Left kidney (tissue), 2 donors: ENCODE results near the gene TNFRSF11A. TPM values are rescaled to one million over a fixed set of nuclear protein-coding genes. Genes with fewer than 3 reads are reported as not detected.

ENCODE experiments used
- DNase-seq: peaks from one replicate; pipeline ENCODE4 v3.0.0-alpha.2; 2013
- polyA plus RNA-seq: library from polyadenylated mRNA; unstranded; fragments of 120-200 nt; gene quantifications from one replicate; pipeline ENCODE4 v1.2.1, GENCODE V29; 2013; ENCODE audit not compliant: insufficient read length

The TNFRSF11A gene
- polyA plus RNA-seq, 1 donor = 2.8 TPM

DNA sequence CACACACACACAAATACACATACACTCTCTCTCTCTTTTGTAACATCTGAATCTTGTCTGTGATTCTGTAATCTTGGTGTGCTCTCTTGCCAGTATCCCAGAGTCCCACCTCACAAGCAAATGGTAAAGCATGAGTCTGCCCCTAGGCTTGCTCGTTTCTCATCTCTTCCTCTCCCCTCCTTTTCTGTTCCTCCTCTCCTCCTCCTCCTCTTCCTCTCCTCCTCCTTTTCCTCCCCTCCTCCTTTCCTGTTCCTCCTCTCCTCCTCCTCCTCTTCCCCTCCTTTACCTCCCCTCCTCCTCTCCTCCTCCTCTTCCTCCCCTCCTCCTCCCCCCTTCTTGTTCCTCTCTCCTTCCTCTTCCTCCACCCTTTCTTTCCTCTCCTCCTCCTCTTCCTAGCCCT is 59.0 kb downstream of the TNFRSF11A start:
- no peak for DNase-seq

DNA sequence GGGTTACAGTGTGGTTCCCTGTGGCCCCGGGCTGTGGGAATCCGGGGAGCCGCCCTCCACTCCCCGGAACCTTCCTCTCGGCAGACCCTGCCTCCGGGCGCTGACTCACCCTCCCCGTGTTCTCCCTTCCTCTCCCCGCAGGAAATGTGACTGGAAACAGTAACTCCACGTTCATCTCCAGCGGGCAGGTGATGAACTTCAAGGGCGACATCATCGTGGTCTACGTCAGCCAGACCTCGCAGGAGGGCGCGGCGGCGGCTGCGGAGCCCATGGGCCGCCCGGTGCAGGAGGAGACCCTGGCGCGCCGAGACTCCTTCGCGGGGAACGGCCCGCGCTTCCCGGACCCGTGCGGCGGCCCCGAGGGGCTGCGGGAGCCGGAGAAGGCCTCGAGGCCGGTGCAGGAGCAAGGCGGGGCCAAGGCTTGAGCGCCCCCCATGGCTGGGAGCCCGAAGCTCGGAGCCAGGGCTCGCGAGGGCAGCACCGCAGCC is 59.5 kb downstream of the TNFRSF11A start:
- DNase-seq = no peak

DNA sequence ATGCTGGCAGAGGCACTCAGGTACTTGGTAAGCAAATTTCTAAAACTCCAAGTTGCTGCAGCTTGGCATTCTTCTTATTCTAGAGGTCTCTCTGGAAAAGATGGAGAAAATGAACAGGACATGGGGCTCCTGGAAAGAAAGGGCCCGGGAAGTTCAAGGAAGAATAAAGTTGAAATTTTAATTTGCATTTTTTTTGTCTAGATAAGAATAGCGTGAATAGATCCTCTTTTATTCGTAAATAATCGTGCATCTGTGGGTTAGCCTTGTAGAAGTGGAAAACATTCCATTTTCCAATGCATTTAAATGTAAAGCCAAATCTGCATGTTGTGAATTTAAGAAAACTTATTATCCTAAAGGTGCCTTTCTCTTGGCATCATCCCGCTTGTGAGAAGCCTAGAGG is 61.0 kb downstream of the TNFRSF11A start:
- DNase-seq = no peak

DNA sequence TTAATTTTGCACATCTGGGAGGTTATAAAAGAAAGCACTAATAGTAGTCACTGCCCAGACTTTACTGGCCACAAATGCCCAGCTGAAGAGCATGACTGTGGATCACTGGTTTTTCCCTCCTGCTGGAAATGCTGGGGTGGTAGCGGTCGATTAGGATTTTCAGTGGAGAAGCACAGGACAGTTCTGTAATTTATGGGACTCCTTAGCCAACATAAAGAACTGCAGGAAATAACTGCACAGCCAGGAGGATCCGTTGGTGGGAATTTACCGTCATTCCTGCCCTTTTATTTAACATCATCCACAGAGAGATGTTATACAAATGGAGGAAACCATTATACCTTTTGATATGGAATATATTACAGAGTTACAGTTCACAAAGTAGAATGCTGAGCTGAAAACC is 61.5 kb downstream of the TNFRSF11A start:
- DNase-seq = no peak

DNA sequence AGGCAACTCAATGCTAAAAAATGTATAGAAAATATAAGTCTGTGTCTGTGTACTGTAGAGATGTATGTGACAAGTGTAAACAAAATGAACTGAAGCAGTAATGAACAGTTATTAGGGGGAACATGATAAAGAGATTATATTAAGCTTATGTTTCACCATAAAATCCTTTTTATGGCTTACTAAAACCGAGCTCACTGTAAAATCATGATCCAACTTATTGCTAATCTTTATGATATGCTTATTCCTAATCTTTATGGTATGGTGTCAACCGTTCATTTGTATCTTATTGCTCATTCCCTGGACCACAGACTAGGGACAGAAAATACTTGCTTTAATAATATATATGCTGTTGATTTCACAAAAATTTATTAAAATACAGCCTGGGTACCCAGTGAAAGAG is 62.1 kb downstream of the TNFRSF11A start:
- no peak for DNase-seq

DNA sequence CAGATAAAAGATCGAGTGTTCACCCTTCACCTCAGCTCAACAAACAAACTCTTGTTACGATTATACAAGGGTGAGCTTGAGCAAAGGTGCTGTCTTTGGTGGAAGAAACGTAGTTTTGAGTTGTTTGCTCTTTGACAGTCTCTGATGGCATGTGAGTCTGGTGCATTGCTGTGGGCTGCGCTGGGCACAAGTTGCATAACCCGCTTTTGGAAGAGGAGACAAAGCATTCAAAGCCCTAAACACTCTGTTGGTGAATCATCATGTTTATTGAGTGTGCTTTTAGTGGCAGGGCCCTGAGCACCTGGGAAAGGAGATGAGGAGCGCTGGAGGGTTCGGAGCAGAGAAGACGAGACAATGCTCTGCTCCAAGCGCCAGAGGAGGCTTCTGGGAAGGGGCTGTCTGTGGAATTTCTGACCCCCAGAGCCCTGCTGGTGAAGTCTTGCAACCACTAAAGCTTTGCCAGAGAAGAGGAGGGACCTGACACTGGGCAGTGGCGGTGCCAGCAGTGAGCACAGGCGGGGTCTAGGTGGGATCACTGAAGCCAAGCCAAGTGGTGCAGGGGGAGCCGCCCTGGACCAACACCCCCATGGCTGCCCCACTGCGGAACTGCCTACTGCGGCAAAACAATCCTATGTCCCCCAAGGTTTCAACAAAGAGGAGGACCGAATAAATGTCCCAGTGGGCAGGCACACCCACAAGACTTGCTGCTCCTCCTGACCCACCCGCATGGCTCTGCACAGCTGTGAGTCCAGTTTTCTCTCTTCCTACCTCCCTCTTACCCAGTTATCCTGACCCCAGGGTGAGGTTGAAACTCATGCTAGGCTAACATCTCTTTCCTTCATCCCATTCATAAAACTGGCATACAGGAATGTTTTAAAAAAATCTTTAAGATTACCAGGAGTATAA is 64.0 kb downstream of the TNFRSF11A start:
- DNase-seq = no peak

DNA sequence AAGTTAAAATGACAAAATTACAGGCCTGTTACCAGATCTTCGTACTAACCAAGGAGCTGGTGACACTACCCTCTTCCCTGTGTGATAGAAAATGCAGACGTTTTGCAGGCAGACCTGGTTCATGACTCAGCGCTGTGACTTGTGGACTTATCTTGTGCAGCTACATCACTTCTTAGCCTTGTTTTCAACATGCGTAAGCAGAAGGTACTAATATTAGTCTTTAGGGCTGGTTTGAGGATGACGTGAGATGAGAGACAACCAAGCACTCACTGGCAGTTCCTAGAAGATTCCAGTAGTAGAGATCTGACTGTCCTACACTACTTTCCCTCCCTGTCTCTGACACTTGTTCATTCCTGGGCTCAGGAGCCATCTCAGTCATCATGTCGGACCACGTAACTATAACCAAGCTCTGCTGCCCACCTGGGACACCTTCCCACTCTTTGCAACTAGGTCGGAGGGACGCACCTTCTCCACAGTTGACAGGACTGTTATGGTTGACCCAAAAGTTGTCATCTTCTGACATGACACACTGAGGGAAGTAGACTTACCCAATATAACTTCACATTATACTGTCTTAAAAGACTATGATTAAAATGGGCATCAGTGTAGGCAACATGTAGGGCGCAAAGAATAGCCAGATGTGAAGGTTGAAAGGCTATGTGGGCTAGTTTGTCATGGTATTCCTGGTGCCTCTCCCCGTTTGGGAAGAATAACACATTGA is 64.8 kb downstream of the TNFRSF11A start:
- no peak for DNase-seq

DNA sequence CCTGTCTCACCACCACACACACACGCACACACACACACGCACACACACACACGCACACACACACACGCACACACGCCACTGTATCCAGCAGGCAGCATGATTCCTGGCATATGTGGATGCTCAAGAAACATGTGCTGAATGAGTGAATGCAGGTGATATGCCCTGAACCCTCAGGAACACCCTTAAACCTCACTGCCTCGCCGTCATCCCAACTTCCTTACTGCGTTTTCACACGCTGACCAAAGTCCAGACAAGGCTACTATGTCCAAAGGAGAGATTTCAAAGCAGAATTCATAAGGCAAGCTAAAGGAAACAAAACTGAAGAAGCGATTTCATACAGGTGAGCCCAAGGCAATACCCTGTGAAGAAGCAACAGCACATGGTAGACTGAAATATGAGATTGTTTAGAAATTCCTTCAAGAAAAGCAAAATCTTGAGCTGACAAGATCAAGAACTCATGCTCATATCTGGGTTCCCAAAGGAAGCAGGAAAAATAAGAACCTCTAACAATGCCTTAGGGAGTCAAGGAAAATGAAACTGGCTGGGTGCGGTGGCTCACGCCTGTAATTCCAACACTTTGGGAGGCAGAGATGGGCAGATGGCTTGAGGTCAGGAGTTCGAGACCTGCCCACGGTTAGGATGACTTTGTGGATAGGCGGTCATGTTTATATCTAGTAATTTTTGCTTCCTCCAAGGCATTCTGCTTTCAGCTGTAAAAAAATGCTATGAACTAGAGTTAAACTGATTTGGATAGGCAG is 69.1 kb downstream of the TNFRSF11A start:
- no peak for DNase-seq

DNA sequence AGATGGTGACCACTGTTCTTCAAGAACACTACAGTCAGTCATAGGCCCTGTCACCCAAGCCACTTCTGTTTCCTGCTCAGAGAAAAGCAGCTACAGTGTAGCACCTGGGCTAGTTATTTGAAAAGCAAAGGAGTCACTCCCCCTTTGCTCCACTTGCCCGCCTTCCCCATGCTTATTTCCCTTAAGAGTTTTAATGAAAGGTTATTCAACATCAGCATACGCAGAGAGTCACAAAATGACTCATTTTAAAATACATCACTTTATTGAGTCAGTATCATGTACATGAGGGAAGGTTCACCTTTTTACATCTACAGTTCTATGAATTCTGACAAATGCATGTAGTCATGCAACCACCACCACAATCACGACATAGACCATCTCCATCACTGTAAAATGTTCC is 71.3 kb downstream of the TNFRSF11A start:
- no peak for DNase-seq

DNA sequence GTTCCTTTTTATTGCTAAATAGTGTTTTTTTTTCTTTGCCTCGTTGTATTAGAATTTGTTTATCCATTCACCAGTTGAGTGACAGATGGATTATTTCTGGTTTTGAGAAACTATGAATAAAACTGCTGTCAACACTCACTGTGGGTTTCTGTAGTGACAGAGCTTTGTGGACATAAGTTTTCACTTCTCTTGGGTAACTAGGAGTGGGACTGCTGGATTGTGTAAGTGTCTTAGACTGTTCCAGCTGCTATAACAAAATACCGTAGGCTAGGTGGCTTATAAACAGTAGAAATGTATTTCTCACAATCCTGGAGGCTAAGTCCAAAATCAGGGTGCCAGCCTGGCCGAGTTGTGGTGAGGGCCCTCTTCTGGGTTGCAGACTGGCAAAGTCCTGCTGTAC is 71.9 kb downstream of the TNFRSF11A start:
- DNase-seq = no peak

DNA sequence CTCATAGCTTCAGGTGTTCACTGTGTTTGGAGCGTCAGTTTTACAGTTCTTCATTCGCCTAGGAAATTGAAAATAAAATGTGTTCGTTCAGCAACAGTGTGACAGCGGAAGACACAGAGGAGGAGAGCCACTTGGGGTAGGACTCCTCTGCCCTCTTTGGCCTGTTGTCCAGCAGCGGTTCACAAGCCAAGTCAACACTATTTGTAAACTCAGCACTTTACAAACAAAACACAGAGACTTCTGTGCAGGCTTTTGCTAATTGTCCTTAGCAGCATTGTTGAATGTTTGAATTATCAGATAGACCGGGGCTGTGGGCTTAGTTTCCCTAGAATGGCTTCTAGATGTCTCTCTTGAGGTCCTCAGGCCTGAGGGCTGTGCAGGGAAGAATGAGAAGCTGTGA is 73.2 kb downstream of the TNFRSF11A start:
- no peak for DNase-seq

DNA sequence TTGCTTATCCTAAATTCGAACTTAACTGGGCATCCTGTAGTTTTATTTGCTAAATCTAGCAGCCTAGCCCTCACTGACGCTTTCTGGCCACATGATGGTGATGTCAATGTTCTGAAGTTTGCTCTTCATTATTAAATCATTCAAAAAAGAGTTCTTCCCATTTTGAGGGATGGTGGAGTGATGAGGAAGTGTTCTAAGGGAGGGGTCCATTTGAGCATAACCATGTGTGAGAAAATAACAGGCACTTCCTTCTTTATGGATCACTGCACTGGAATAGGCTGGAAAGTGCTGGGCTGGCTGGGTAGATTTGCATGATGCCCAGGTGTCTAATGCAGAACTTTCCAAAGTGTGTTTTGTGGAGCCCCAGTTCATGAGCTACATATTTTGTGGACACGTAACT is 74.2 kb downstream of the TNFRSF11A start:
- no peak for DNase-seq

DNA sequence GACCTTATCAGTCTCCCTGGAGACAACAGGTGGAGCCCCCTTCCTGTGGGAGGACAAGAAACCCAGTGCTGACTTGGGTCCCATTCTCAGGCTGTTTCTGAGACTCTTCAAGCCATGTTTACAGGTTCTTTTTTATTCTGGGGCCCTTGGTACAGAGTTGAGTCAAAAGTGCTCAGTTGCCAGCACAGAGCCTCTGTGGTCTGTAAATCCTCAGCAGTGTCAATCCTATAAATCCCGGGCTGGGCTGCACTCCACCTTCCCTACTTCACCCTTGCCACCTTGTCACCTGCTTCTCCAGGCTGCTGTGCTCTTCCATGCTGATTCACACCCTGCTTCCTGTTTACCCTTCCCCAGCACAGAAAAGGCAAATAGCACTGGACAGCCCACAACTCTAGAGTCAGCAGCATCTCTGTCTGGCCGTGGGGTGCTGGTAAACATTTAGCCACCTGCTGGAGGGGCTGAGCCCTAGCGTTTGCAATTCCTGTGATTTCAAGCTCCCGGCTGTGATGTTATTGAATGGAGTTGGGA is 74.7 kb downstream of the TNFRSF11A start:
- DNase-seq = no peak

DNA sequence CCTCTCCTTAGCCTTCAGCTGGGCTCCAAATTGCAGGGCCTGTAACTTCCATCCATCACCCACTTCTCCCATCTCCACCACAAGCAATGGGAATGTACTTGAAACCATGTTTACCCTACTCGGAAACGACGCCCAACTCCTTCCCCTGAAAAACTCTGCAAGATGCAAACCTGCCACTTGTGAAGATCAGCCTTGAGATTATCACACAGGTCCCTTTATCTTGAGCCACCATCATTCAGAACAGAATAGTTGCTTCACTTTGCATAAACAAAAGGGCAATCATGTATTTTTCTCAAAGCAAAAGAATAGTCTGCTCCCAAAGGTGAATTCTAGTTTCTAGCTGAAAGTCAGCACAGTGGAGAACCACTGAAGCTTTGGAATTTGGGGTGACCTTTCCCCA is 75.8 kb downstream of the TNFRSF11A start:
- DNase-seq = no peak

DNA sequence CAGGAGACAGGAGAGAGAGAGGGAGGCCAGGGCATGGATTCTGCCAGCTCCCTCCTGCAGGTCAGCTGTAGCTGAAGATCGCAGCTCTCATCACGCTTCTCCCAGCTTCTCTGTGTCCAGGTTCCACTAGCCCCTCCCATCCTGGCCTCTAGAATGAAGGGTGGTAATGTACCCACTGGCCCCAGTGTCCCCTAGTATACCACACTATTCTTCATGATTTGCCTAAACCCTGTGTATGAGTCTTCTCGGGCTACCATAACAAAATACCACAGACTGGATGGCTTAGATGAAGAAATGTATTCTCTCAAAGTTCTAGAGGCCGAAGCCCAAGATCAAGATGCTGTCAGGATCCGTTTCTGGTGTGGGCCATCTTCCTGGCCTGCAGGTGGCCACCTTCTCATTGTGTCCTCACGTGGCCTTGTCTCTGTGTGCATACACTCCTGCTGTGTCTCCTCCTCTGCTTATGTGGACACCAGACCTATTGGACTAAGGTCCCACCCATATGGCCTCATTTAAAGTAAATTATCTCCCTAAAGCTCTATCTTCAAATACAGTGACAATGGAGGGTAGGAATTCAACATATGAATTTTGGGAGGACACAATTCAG is 77.3 kb downstream of the TNFRSF11A start:
- no peak for DNase-seq

DNA sequence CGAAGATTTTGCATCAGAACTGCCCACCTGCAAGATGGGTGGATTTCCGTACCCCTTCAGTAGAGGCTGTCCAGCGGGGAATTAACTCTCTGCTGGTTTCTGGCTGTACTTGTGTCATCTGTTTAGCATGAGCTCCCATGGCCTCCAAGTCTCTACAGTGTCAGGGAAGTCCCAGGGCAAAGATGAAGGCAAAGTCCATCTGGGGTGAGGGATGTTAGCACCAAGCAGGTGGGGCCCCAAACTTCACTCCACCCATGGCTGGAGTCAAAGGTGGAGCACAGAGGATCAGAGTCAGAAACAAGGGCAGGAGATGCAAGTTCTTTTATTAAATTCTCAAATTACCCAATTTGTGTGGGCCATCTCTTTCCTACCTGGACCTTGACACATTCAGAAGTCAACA is 78.0 kb downstream of the TNFRSF11A start:
- DNase-seq = no peak

DNA sequence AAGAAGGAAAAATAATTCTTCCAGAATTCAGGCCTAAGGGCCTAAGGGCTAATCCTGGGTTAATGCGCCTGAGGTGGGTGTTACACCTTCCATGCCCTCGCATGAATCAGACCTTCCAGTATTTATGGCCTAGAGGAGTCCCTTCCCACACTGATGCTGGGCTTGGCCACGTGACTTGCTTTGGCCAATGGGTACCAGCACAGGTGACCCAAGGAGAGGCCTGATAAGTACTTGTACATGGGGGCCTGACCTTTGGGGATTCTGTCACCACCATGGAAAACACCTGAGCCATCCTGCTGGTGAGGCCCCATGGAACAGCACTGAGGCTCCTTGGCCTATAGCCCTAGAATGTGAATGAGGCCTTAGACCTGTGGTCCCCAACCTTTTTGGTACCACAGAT is 79.8 kb downstream of the TNFRSF11A start:
- no peak for DNase-seq

DNA sequence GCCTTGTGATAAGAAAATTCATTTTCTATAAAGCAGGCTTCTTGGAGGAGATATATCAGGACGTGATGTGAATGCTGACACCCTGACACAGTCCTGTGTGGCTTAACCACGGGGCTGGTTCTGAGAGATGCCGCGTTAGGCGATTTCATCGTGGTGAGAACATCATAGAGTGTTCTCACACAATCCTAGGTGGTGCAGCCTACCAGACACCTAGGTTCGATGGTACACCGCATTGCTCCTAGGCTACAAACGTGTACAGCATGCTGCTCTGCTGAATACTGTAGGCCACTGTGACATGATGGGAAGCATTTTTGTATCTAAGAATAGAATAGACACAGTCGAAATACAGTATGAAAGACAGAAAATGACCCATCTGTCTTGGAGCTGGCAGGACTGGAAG is 82.5 kb downstream of the TNFRSF11A start:
- DNase-seq = no peak

DNA sequence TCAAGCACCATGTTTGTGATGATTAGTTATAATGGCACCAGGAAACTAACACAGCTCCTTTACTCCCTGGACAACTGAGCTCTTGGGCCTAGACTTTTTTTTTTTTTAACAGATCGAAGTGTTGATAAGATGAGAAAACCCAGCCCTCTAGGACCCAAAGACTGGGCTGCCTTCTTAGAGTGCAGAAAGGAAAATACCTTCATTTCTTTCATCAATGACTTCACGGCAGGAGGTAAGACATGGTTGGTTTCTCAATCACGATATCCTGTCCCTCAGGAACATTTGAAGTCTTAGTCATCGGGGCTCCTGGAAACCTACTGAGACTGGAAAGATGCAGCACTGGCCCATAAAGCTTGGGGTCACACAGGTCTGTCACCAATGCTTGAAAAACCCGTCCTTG is 84.7 kb downstream of the TNFRSF11A start:
- DNase-seq = no peak

DNA sequence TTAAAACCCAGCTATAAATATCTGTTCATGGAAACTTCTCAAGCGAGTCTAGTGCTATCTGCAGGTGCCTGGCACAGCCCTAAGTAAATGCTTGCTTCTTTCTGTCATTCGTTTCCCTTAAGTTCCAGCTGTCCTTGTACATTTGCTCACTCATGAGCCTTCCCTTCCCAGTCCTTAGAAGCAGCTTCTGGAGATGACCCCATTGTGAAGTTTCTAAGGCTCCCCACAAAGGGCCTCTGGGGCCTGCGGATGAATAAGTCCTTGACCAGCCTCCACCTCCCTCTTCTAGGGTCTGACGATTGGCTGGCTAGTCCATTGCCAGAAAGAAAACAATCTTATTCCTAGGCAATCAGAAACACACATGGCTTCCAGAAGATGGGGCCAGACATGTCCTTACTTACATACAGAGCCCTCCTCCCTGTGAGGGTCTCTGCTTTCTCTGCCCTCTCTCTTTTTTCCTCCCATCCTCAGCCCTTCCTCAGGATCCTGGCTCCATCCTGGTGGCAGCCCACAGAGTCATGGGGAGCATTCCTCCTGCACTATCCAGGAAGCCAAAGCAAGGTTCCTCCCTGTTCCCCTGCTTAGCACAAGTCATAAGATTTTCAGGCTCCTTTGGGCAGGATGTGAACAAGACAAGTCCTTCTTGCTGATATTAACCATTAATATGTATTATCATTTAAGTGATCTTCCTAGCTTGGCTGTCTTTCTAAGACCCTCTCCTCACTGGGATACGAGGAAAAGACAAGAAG is 87.3 kb downstream of the TNFRSF11A start:
- DNase-seq = no peak

DNA sequence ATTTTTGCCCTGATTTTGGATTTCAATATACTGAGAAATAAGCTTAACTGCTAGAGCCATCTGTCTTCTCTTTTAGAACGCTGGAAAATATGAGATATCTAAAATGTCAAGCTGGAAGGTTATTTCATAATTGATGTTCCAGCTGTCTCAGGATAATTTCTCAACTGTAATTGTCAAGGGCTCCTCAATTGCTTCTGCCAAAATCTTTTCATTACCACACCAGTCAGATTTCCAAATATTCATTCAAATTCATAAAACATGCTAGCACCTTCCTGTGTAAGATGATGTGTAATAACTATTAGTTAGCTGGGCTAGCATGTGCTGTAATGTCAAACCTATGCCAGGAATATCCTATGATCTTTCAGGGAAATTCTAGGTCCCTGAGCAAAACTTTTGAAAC is 88.1 kb downstream of the TNFRSF11A start:
- no peak for DNase-seq
